SK-N-SH (cell line): ENCODE results near the gene FOXP1. TPM values are rescaled to one million over a fixed set of nuclear protein-coding genes. Genes with fewer than 3 reads are reported as not detected.

ENCODE experiments used
- CTCF ChIA-PET: fragments of 300-600, 350-600 bp; formaldehyde crosslinking; extraction: SDS; loops from one replicate; lab custom pipeline; 2021; lab: Yijun Ruan, JAX
- POLR2A ChIA-PET: fragments of 350-600 bp; sonication (Branson Sonifier 250); formaldehyde crosslinking; extraction: SDS; loops from one replicate; lab custom pipeline; 2020; ENCODE audit warnings: antibody characterized with exemption, inconsistent platforms; lab: Yijun Ruan, JAX
- DNase-seq: peaks from one replicate; pipeline ENCODE4 v3.0.0; 2012
- H2AFZ ChIP-seq: fragments of 200-600 bp; sonication (generic); 2 replicates; pipeline ENCODE4 v1.8.1; 2016; ENCODE audit warnings: antibody characterized with exemption, mild to moderate bottlenecking, low read depth
- H3F3A ChIP-seq: fragments of 200-600 bp; sonication (generic); replicated peaks from 2 replicates; pipeline ENCODE3; 2016; ENCODE audit warnings: antibody characterized with exemption, mild to moderate bottlenecking; ENCODE audit not compliant: insufficient read depth
- H3K27ac ChIP-seq, 2 experiments: fragments of 200-500 bp in 1 of 2; fragments of 200-600 bp in 1 of 2; sonication (Bioruptor generic) in 1 of 2; sonication (generic), shearing (Covaris generic) in 1 of 2; 2 replicates each; pipeline versions ENCODE4 v1.5.1 to v1.6.1; 2014 to 2016; ENCODE audit warnings: low read depth in 2 of 2, inconsistent platforms in 1 of 2, low read length in 1 of 2, mild to moderate bottlenecking in 1 of 2, mixed read lengths in 1 of 2
- H3K27me3 ChIP-seq: fragments of 200-600 bp; sonication (generic), shearing (Covaris generic); 2 replicates; pipeline ENCODE4 v1.6.1; 2016; ENCODE audit warnings: mixed run types; ENCODE audit not compliant: insufficient read depth
- H3K36me3 ChIP-seq, 2 experiments: fragments of 200-500 bp in 1 of 2; fragments of 200-600 bp in 1 of 2; sonication (Bioruptor generic) in 1 of 2; sonication (generic) in 1 of 2; replicated peaks in 1 of 2; 2 replicates each; pipeline versions ENCODE3 to v1.5.1; 2014 to 2016; ENCODE audit warnings: low read length in 1 of 2, mild to moderate bottlenecking in 1 of 2; ENCODE audit not compliant: insufficient read depth in 2 of 2, control insufficient read depth in 1 of 2
- H3K4me1 ChIP-seq, 2 experiments: fragments of 200-500 bp in 1 of 2; fragments of 200-600 bp in 1 of 2; sonication (Bioruptor generic) in 1 of 2; sonication (generic), shearing (Covaris generic) in 1 of 2; 2 replicates each; pipeline versions ENCODE4 v1.5.1 to v1.6.1; 2014 to 2016; ENCODE audit warnings: low read depth in 1 of 2, low read length in 1 of 2, mixed run types in 1 of 2; ENCODE audit not compliant: insufficient read depth in 2 of 2, control insufficient read depth in 1 of 2
- H3K4me2 ChIP-seq: fragments of 200-600 bp; sonication (generic), shearing (Covaris generic); 2 replicates; pipeline ENCODE4 v1.6.1; 2017; ENCODE audit warnings: mixed run types
- H3K4me3 ChIP-seq, 2 experiments: fragments of 200-500 bp in 1 of 2; fragments of 200-600 bp in 1 of 2; sonication (Bioruptor generic) in 1 of 2; sonication (generic), shearing (Covaris generic) in 1 of 2; 2 replicates each; pipeline versions ENCODE4 v1.5.1 to v1.8.1; 2014 to 2016; ENCODE audit warnings: low read depth in 2 of 2, inconsistent platforms in 1 of 2, low read length in 1 of 2, mild to moderate bottlenecking in 1 of 2, mixed read lengths in 1 of 2, moderate library complexity in 1 of 2
- H3K79me2 ChIP-seq: fragments of 200-600 bp; sonication (generic); 2 replicates; pipeline ENCODE4 v1.8.1; 2017; ENCODE audit warnings: mild to moderate bottlenecking; ENCODE audit not compliant: insufficient read depth
- H3K9ac ChIP-seq: fragments of 200-600 bp; sonication (generic); 2 replicates; pipeline ENCODE4 v1.6.1; 2017; ENCODE audit warnings: mixed run types
- H3K9me2 ChIP-seq: fragments of 200-600 bp; sonication (generic); 2 replicates; pipeline ENCODE4 v1.6.1; 2017; ENCODE audit warnings: mixed run types
- H3K9me3 ChIP-seq: fragments of 200-600 bp; sonication (generic); 2 replicates; pipeline ENCODE4 v1.6.1; 2017; ENCODE audit warnings: mixed run types, mild to moderate bottlenecking, moderate library complexity
- H4K20me1 ChIP-seq: fragments of 200-600 bp; sonication (generic); 2 replicates; pipeline ENCODE4 v1.6.1; 2017; ENCODE audit warnings: mild to moderate bottlenecking, mixed run types; ENCODE audit not compliant: insufficient read depth
- ELF1 ChIP-seq: IDR thresholded peaks from 2 replicates; pipeline ENCODE4 v1.4.0; 2012
- EP300 ChIP-seq, 2 experiments: IDR thresholded peaks; 2 replicates each; pipeline versions ENCODE4 v1.4.0 to v1.6.1; 2012; ENCODE audit warnings: borderline replicate concordance in 1 of 2, low read depth in 1 of 2, low read length in 1 of 2
- IRF3 ChIP-seq: fragments of 150-350 bp; IDR thresholded peaks from 2 replicates; pipeline ENCODE4 v1.6.1; 2016; ENCODE audit warnings: mild to moderate bottlenecking, low read depth, low read length
- MAX ChIP-seq: IDR thresholded peaks from 2 replicates; pipeline ENCODE4 v1.4.0; 2012; ENCODE audit warnings: low read depth
- MEF2A ChIP-seq: IDR thresholded peaks from 2 replicates; pipeline ENCODE4 v1.4.0; 2012; ENCODE audit warnings: low read depth, borderline replicate concordance
- NFIC ChIP-seq: IDR thresholded peaks from 2 replicates; pipeline ENCODE4 v1.4.0; 2012; ENCODE audit warnings: borderline replicate concordance
- PBX3 ChIP-seq: IDR thresholded peaks from 2 replicates; pipeline ENCODE4; 2012
- POLR2AphosphoS5 ChIP-seq: IDR thresholded peaks from 2 replicates; pipeline ENCODE4 v1.6.1; 2012; ENCODE audit warnings: low read depth, low read length
- RCOR1 ChIP-seq: fragments of 150-350 bp; IDR thresholded peaks from 2 replicates; pipeline ENCODE4 v1.6.1; 2017; ENCODE audit warnings: antibody characterized with exemption, low read length
- RFX5 ChIP-seq: IDR thresholded peaks from 2 replicates; pipeline ENCODE4 v1.6.1; 2012; ENCODE audit warnings: mild to moderate bottlenecking, improper control_type of control experiment, low read length
- TAF1 ChIP-seq: IDR thresholded peaks from 2 replicates; pipeline ENCODE4 v1.6.1; 2012; ENCODE audit warnings: low read depth, mild to moderate bottlenecking, low read length, moderate library complexity, borderline replicate concordance
- TCF12 ChIP-seq: IDR thresholded peaks from 2 replicates; pipeline ENCODE4 v1.4.0; 2012
- TEAD4 ChIP-seq: IDR thresholded peaks from 2 replicates; pipeline ENCODE4 v1.4.0; 2012; ENCODE audit warnings: mild to moderate bottlenecking, borderline replicate concordance; ENCODE audit not compliant: insufficient read depth
- ZBTB33 ChIP-seq: IDR thresholded peaks from 2 replicates; pipeline ENCODE4 v1.4.0; 2012; ENCODE audit warnings: low read depth, borderline replicate concordance
- WGBS: methylation state at CpG from one replicate; pipeline ENCODE4 v1.1.6; 2017; ENCODE audit warnings: low lambda C conversion rate; 5-methylcytosine and 5-hydroxymethylcytosine counted together
- polyA plus RNA-seq, 3 experiments: library from polyadenylated mRNA; depleted of rRNA; stranded (reverse); fragments of >200 nt; gene quantifications; 2 replicates each; pipeline ENCODE4 v1.2.3, GENCODE V29; 2012

Gene FOXP1
- polyA plus RNA-seq, 1 of the 3 experiments (the other 2 are of a cell fraction): 8.8 TPM

GRCh38 chr3:71597286-71597685 is 13.8 kb upstream of the FOXP1 start:
- ChIA-PET POLR2A (no interaction called here), CTCF (interaction anchor here (1.4 to 8.0 kb wide), 2 partner anchors 12 to 1047 kb away, joined by 3 to 49 read pairs; no protein-coding TSS in a partner anchor)
- WGBS: 92% methylated on average over 1 of the region's 1 CpG

GRCh38 chr3:71593106-71593505 is 9.6 kb upstream of the FOXP1 start:
- no peak for DNase-seq
- no peaks in the 10 kb centered on the region for H3K79me2 ChIP-seq

More at GRCh38 chr3:71597286-71597685, 13.8 kb upstream of the FOXP1 start:
- Histone ChIP-seq H3K27ac (no peak overlapping the region), H2AFZ (no peak overlapping the region), H3K79me2 (no peaks in the 10 kb centered on the region), H3K4me1 (no peaks in the 10 kb centered on the region), H3K36me3 (no peaks in the 10 kb centered on the region), H3K9me2 (no peaks in the 10 kb centered on the region), H3F3A (peaks cover 3% of the 10 kb centered on the region), H3K4me3 (no peak overlapping the region), H3K9ac (no peak overlapping the region)
- no peak for DNase-seq
- TF ChIP-seq MAX: no peak
- no peak for TF ChIP-seq PBX3
- TF ChIP-seq MEF2A: no peak
- TF ChIP-seq, all 33 proteins: peak for 0
- Histone ChIP-seq H3K4me2 (no peak overlapping the region), H3K27me3 (no peaks in the 10 kb centered on the region), H3K9me3 (no peaks in the 10 kb centered on the region), H4K20me1 (no peaks in the 10 kb centered on the region)

More at GRCh38 chr3:71593106-71593505, 9.6 kb upstream of the FOXP1 start:
- Histone ChIP-seq H3K4me1 (0 out of 4 replicates have a peak, but pooled peaks cover 0 to under 1% of the 10 kb centered on the region in 2 experiments), H2AFZ (no peak overlapping the region), H3K9me3 (peaks cover 4% of the 10 kb centered on the region; the same call in 1 of the 2 replicates), H3K4me3 (no peak overlapping the region), H3K36me3 (no peaks in the 10 kb centered on the region)
- POLR2A ChIA-PET: no interaction called here
- TF ChIP-seq POLR2AphosphoS5: no peak
- no peak for TF ChIP-seq ELF1
- TF ChIP-seq NFIC: no peak
- no peak for TF ChIP-seq PBX3
- no peak for TF ChIP-seq TAF1
- no peak for TF ChIP-seq TEAD4
- no peak for TF ChIP-seq RFX5
- no peak for TF ChIP-seq IRF3
- no peak for TF ChIP-seq ZBTB33
- no peak for TF ChIP-seq MAX
- no peak for TF ChIP-seq RCOR1
- TF ChIP-seq TCF12: no peak
- TF ChIP-seq EP300 (IDR thresholded peaks at IDR 0.05; ENCODE audit: borderline replicate concordance in 1 of 2, low read depth in 1 of 2, low read length in 1 of 2): no peak
- TF ChIP-seq, all 33 proteins: peak for 0
- no peaks in the 10 kb centered on the region for H3K27me3 ChIP-seq
- no peaks in the 10 kb centered on the region for H3K9me2 ChIP-seq
- H4K20me1 ChIP-seq: no peaks in the 10 kb centered on the region
- CTCF ChIA-PET: no interaction called here
- no peak overlapping the region for H3K27ac ChIP-seq
- H3K4me2 ChIP-seq: no peak overlapping the region
- no peaks in the 10 kb centered on the region for H3F3A ChIP-seq
- no peak overlapping the region for H3K9ac ChIP-seq
- 85% methylated on average over 3 of the region's 3 CpGs for whole genome bisulfite sequencing
